Fibroblast of lung (primary cell): ENCODE data around the gene LOXL4.

Source experiments
- EZH2 ChIP-seq: IDR thresholded peaks from 2 replicates; pipeline ENCODE4 v1.5.1; 2012; ENCODE audit warnings: low read length, control low read depth, mild to moderate bottlenecking; ENCODE audit errors: missing control alignments
- TF ChIP-seq, protein P1 (sequence below), 2 donors: IDR thresholded peaks in 1 of 2; conservative IDR thresholded peaks in 1 of 2; 1 replicate in 1 of 2; 2 replicates in 1 of 2; pipeline ENCODE4 v1.5.1; 2011 to 2012; ENCODE audit warnings: low read length in 2 of 2, control low read depth in 1 of 2, inconsistent platforms in 1 of 2, low read depth in 1 of 2, mild to moderate bottlenecking in 1 of 2

DNA sequence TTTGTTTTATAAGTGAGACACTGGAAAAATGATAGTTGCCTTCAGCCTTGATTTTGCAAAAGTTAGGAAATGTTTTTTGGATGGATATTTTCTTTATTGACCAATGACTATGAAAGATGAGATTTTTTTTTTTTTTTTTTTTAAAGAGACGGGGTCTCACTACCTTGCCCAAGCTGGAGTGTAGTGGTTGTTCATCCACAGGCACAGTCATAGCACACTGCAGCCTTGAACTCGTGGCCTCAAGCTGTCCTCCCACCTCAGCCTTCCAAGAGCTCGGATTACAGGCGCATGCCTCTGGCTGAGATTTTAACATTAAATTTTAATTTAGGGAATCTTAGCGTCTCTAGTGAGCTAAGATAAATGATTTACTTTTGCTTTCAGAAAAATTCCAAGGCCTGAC, 66.2 kb downstream of the LOXL4 start:
- TF ChIP-seq, protein P1, sequence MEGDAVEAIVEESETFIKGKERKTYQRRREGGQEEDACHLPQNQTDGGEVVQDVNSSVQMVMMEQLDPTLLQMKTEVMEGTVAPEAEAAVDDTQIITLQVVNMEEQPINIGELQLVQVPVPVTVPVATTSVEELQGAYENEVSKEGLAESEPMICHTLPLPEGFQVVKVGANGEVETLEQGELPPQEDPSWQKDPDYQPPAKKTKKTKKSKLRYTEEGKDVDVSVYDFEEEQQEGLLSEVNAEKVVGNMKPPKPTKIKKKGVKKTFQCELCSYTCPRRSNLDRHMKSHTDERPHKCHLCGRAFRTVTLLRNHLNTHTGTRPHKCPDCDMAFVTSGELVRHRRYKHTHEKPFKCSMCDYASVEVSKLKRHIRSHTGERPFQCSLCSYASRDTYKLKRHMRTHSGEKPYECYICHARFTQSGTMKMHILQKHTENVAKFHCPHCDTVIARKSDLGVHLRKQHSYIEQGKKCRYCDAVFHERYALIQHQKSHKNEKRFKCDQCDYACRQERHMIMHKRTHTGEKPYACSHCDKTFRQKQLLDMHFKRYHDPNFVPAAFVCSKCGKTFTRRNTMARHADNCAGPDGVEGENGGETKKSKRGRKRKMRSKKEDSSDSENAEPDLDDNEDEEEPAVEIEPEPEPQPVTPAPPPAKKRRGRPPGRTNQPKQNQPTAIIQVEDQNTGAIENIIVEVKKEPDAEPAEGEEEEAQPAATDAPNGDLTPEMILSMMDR (conservative IDR thresholded peaks at IDR 0.05 in 1 of 2, IDR thresholded peaks at IDR 0.05 in 1 of 2; ENCODE audit: low read depth in 1 of 2, low read length in 2 of 2) = no peak
- no peak for TF ChIP-seq EZH2
